CD4-positive, alpha-beta T cell treated with Interleukin-4 for 1 hour (primary cell): ENCODE results near the gene PIK3R3.
"Not testable (repeated sequence)": the region's sequence is repeated elsewhere in the genome, so short reads cannot be mapped to it uniquely, and the experiment has no call there.

Experiments
- DNase-seq, 2 donors: peaks; one replicate each; pipeline ENCODE4 v3.0.0-alpha.2; 2020 to 2022

The PIK3R3 gene

DNA sequence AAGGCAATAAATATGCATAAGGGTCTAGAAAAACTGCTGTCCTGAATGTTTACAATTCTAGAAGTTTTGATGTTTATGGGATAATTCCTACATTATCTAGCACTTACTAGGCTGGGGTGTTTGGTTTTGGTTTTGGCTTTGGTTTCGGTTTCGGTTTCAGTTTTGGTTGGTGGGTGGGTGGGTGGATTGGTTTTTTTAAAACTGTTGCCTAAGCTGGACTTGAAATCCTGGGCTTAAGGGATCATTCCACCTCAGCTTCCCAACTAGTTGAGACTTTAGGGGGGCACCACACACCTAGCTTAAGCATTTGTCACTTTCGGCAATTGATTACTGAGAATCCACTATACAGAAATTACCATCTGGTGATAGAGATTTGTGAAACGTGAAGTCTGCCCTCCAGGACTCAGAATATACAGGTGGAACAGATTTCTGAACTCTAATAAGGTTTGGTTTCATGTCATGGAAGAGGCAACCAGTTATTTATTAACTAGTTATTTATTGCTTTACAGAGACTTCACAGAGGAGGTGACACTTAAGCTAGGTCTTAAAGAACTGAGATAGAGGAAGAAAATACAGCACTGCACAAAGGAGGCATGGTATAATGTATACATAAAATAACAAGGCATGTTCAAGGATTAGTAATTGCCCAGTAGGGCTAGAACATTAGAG, 69.6 kb downstream of the PIK3R3 start:
- peak in 1 of 2 donors; percentile 56 for DNase-seq

DNA sequence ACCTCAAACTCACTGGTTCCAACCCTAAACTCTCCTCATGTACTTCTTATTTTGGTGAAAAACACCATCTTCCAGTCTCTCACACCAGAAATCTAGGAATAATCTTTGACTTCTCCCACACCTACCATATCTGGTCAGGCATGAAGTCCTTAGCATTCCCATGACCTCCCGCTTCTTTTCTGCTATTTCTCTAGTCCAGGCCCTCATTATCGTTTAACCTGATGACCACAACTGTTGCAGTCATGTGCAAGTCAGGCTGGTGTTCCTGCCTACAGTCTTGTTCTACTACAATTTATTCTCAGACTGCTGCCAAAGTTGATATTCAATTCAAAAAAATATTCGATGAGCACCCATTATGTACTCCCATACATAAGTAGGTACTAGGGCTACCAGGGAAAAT, 71.3 kb downstream of the PIK3R3 start:
- no peak for DNase-seq

DNA sequence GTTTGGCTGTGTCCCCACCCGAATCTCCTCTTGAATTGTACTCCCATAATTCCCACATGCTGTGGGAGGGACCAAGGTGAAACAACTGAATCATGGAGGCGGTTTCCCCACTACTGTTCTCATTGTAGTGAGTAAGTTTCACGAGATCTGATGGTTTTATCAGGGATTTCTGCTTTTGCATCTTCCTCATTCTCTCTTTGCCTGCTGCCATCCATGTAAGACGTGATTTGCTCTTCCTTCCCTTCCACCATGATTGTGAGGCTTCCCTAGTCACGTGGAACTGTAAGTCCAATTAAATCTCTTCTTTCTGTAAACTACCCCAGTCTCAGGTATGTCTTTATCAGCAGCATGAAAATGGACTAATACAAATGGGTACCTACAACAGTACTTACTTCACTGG, 73.5 kb downstream of the PIK3R3 start:
- no peak for DNase-seq

DNA sequence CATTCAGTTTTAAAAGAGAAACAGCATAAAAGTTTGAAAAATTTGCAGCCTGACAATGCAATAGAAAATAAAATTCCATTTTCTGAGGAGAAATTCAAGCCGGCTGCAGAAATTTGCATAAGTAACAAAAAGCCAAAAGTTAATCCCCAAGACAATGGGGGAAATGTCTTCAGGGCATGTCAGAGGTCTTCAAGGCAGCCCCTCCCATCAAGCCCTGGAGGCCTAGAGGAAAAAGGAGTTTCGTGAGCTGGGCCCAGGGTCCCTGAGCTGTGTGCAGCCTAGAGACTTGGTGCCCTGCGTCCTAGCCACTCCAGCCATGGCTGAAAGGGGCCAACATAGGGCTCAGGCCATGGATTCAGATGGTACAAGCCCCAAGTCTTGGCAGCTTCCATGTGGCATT, 74.6 kb downstream of the PIK3R3 start:
- DNase-seq, result no peak

DNA sequence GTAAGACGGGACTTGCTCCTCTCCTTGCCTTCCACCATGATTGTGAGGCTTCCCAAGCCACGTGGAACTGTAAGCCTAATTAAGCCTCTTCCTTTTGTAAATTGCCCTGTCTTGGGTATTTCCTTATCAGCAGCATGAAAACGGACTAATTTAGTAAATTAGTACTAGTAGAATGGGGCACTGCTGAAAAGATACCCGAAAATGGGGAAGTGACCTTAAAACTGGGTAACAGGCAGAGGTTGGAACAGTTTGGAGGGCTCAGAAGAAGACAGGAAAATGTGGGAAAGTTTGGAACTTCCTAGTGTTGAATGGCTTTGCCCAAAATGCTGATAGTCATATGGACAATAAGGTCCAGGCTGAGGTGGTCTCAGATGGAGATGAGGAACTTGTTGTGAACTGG, 75.2 kb downstream of the PIK3R3 start:
- not testable (repeated sequence) for DNase-seq

DNA sequence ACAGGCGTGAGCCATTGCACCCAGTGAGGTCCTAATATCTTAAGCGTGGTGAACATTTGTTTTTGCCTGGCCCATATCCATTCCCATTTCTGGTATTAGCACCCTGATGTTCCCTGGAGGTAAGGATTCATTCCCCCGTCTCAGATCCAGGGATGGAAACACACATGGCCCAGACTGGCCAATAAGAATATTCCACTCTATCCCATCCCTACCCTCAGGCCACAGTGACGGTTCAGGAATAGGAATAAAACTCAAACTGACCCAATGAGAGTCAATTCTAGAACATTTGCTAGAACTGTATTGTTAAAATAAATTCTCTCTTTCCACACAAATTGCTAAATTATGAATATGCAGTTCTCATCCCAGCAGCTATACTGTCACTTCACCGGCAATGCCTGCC, 76.1 kb downstream of the PIK3R3 start:
- no peak for DNase-seq

DNA sequence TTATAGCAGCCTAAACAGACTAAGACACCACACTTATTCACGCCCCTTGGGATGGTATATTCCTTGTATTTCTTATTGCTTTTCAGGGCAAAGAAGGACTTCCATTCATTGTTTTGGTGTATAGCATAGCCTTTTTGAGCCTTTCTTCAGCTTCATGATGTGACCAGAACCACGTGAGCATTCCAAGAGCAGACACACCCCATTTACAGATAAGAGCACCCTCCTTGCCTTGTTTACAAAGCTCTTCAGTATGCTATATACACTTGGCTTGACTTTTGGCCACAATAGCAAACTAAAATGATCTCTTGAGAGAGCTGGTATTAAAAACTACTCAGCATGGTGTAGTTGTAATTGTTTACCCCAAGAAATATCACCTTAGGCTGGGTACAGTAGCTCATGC, 78.7 kb downstream of the PIK3R3 start:
- no peak for DNase-seq

DNA sequence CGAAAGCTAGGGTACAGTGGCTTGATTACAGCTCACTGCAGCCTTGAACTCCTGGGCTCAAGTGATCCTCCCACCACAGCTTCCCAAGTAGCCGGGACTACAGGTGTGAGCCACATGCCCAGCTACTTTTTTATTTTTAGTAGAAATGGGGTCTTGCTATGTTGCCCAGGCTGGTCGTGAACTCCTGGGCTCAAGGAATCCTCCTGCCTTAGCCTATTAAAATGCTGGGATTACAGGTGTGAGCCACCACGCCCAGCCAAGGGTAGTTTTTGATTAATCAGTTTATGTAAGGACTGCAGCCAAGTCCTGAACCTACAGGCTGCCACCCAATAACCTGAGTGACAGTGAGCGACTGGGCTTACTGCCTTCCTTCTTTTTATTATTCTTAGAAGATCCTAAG, 88.3 kb downstream of the PIK3R3 start:
- DNase-seq, result no peak

DNA sequence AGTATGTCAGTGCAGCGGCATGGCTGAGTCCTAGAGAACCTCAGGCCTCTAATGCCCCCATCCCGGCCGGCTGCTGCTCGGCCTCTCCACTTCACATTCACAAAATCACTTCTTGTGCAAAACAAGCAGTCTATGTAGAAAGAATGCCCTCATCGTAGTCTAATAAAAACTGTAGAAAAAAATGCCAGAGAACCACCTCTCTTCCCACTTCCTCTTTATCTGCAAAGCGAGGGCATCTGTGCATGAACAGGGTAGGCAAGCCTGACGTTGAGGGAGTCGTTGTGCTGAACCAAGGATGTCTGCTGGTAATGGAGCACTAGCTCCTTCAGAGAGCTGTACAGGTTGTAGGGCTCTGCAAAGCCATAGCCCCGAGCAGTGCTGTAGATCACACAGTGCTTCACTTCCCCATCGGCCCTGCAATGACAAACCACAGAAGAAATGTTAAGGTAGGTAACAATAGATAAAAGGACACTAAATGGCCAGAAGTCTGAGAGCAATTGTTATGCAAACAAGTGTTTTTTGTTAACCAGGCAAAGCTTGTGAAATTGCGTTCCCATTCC, 88.9 kb downstream of the PIK3R3 start:
- DNase-seq, result peak in 1 of 2 donors; percentile 69

DNA sequence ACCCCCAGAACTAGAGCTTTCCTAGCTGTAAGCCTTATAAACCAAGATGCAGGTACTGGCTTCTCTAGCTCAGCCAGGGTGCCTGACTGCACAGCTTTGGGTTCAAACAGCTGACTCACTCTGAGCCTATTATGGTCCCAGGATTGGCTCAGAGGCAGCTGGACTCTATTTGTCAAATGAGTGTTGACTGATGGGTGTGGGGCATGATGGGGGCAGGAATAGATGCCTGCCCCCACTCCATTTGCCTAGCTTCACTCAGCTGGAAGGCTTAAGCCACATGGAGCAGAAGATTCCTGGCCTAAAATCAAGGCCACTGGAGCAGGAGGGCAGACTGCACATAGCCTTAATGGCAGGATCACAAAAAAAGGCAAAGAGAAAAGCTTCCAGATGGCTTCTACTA, 90.5 kb downstream of the PIK3R3 start:
- DNase-seq, result no peak

DNA sequence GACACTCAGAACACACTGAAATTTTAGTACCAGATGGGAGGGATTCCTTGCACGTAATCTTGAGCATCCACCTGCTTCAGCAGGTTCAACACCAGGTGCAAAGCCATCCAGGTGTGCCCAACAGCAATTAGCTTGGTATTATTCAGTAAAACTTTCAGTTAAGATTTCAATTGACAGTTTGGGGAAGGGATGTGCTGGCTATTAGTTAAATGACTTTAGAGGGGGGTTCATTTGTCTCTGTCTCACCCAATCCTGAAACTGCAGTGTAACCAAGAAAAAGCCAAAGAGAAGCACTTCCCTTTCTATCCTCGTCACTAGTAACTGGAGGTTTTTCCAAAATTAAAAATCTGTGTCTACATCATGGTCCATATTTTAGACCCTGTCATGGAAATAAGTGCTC, 90.9 kb downstream of the PIK3R3 start:
- DNase-seq, result no peak

DNA sequence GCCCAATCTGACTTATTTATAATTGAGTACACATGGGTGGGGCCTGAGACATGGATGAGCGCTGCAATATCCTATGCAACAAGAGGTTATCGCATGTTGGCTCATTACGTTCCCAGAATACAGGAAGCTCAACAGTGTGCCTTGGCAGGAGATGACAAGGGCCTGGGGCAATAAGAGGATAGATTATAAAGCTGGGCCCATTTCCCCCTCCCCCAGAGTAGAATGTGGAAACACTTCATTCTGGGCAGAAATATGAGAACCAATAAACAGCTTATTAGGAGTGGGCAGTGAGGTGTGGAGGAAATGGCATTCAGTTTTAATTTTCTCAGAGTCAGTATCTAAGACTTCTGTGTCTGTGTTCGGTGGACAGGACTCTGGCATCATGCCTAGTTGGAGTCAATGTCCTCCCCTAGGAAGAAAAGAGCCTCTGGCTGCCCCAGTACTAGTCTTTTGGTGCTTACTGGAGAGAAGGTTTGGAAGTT, 92.8 kb downstream of the PIK3R3 start:
- no peak for DNase-seq

DNA sequence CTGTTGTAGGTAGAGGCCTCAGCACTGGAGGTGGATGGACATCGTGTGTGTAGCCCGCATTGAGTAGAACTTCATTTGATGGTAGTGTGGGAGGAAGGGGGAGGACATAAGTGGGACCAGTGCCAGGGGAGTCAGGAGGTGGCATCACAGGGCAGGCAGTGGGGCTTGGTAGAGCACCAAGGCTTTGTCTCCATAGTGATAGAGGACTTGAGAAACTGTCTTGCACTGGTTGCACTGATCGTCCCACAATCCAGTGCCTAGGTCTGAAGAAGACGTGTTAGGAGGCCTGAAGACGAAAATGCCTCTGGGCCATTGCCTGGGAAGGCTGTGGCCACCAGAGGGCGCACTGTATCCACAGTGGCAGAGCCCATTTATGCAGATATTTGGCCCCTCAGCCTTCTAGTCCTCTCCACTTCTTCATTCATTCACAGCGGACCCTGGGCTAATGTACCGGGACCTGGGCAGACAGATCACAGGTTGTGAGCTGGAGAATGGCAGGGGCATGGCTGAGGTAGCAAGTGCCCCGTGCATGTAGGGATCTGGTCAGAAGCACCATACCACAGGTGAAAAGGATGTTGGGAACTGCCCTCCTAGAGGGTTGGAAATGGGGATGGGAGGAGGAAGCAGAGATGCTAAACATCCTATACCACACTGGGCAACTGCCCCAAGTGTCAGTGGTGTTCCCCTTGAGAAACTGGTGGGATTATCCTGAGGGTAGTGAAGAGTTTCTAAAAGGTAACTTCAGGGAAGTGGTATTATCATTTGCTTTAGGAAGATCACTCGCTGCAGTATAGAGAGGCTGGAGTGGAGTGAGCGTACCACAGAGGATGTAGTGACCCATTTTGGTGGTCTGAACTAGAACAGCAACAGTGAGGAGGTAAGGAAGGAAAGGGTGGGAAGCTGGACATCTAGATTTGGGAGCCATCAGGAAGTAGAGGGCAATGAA, 95.3 kb downstream of the PIK3R3 start:
- DNase-seq, result peak; percentile 78

DNA sequence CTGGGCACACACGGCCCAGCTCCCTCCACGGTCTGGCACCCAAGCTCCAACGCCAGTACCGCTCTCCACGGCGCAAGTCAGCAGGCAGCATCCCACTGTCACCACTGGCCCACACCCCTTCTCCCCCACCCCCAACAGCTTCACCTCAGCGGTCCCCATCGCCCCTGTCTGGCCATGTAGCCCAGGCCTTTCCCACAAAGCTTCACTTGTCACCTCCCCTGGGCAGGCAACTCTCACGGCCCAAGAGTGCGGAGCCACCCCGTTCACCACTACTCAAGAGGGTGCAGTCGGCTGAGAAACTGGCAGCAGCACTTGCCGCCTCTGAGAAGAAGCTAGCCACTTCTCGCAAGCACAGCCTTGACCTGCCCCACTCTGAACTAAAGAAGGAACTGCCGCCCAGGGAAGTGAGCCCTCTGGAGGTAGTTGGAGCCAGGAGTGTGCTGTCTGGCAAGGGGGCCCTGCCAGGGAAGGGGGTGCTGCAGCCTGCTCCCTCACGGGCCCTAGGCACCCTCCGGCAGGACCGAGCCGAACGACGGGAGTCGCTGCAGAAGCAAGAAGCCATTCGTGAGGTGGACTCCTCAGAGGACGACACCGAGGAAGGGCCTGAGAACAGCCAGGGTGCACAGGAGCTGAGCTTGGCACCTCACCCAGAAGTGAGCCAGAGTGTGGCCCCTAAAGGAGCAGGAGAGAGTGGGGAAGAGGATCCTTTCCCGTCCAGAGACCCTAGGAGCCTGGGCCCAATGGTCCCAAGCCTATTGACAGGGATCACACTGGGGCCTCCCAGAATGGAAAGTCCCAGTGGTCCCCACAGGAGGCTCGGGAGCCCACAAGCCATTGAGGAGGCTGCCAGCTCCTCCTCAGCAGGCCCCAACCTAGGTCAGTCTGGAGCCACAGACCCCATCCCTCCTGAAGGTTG, 97.6 kb downstream of the PIK3R3 start:
- no peak for DNase-seq

DNA sequence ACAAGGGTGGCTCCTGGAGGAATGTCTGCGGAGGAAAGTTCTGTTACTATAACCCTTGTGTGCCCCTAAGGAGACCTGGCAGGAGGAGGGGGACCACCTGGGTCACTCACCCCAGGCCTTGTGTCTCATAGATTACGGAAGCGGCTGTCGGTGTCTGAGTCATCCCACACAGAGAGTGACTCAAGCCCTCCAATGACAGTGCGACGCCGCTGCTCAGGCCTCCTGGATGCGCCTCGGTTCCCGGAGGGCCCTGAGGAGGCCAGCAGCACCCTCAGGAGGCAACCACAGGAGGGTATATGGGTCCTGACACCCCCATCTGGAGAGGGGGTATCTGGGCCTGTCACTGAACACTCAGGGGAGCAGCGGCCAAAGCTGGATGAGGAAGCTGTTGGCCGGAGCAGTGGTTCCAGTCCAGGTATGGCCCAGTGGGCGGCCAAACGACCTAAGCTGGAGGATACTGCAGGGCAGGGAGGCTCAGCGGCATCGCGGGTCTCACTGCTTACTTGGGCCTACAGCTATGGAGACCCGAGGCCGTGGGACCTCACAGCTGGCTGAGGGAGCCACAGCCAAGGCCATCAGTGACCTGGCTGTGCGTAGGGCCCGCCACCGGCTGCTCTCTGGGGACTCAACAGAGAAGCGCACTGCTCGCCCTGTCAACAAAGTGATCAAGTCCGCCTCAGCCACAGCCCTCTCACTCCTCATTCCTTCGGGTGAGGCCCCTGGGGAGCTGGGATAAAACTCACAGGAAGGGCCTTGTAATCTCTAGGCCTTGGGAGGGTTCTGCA, 101.4 kb downstream of the PIK3R3 start:
- no peak for DNase-seq

DNA sequence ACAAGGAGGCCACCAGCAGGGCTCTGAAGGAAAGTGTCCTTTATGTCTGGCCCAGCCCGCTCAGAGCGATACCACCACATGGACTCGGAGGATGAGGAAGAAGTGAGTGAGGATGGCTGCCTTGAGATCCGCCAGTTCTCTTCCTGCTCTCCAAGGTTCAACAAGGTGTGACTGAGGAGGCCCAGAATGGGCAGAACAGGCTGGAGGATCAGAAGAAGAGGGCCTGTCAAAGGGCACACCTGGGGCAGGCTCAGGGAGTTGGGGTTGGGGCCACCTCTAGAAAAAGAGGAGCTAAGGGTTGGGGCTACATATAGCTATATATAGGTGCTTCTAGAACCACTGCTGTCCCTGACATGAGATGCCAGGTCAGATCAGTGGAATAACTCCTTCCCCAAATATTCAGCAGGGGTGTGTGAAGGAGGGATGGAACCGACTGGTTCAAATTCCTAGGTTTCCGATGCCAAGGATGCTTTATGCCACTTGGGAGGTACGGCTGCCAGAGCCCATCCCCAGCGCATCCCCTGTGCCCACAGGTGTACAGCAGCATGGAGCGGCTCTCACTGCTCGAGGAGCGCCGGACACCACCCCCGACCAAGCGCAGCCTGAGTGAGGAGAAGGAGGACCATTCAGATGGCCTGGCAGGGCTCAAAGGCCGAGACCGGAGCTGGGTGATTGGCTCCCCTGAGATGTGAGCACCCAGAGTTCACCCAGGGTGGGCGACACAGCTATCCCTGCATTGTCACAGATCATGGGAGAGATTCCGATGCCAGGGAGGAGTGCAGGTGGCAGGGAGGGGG, 102.2 kb downstream of the PIK3R3 start:
- DNase-seq, result no peak

DNA sequence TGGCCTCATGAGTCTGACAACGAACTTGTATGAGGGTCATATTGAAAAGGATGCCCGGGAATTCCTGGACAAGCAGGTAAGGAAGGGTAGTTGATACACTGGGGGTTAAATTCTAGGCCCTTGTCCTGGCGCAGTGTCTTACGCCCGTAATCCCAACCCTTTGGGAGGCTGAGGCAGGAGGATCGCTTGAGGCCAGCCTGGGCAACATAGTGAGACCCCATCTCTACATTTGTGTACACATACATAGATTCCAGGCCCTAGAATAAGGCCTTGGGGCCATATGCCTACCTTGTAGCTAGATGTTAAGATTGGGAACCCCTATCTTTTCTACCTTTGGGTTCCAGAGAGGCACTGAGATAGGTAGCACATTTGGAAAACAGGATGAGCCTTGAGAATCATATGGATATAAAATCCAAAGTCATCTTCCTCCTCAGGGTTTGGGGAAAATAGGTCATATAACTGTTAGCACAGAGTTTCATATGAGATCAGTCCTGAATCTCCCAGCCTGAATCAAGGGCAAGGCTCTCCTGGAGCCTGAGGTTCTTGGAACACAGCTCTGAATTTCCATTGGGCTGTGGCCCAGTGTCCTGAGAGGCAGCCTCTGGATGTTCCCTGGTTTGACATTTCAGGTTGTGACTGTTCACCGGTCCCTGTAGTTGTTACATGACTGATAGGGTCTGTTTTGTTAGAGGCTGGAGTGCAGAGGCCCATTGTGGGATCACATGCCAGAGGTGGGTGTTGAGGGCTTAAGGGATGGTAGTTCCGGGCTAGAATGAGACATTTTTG, 104.4 kb downstream of the PIK3R3 start:
- DNase-seq, result no peak

DNA sequence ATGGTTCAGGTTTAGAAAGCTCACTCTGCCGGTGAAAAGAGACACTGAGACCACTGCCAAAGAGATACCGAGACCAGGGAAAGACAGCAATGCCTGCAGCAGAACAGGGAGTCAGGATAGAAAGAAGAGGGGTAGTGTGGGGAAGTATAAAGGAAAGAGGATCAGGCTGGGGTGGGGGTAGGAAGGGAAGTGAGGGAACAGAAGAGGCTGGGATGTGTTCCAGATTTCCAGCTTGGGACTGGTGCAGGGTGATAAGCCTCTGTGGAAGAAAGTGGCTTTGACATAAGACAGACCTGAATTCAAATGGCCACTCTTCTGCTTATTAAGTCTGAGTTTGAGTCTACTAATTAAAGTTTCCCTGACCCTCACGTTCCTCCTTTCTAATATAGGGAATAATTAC, 105.9 kb downstream of the PIK3R3 start:
- DNase-seq, result no peak

DNA sequence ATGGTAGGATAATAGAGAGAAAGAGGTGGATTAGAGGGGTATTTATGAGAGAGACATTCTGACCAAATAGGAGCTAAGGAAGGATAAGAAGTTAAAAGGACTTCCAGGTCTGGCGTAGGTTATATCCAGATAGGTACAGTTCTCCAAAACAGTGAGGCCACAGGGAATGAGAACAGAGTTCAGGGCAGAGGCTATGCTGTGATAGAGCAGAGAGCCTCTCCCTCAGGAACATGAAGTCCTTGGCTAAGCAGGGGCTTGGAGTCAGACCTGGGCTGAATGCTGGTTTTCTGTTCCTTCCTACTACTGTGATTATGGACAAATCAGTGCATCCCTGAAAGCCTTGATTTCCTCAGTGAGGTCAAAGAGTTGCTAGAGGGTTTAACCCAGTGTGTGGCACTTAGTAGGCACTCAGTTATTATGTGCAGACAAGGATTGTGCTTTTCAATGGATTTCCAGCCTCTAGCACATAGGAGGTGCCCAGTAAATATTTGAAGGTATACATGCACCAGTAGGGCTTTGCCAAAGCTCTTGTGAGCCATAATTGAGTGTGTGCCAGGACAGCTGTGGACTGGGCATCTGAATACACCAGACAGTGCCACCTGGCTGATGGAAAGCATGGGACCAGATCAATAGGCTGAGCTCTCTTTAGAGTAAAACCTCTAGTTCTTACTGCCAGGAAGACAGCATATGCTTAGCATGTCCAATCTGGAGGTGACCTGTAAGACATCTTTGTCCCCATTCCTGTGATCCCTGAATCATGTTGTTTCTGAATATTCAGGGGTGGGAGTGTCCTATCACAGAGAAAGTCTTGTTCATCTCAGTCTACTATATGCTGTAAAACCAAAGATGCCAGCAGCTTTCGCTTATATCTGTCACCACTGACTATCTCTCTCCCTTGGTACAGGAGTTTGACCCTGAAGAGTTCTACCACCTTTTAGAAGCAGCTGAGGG, 111.1 kb downstream of the PIK3R3 start:
- DNase-seq, result no peak
